ENCODE measurements around the gene IPMK. TPM values are rescaled to one million over a fixed set of nuclear protein-coding genes. Genes with fewer than 3 reads are reported as not detected.
"Not testable (repeated sequence)": the region's sequence is repeated elsewhere in the genome, so short reads cannot be mapped to it uniquely, and the experiment has no call there.

IPMK gene
- total and polyA plus RNA-seq, 8 donors: 4.7 to 8.1 (median 6.9) TPM

DNA sequence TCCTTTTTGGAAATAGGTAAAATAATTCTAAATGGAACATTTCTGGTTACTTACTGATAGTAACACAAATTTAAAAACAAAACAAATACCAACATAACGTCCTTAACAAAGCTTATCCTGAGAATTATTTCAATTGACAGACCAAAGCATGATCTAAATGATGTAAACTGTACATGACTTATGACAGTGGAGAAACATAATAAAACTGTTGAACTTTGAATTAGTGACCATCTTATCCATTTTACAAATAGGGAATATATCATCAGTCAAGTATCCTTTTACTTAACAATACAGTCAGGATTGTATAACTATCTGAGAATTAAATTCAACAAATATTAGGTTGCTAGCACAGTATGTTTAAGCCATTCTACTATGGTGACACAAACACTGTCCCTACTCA is 2.4 kb downstream of the IPMK start:
- intact Hi-C loops (cut with DNase I): no loop called here
- Histone ChIP-seq H3K4me1 (peaks cover 8 to 37% of the 10 kb centered on the region in 2 donors), H3K36me3 (no peaks in the 10 kb centered on the region), H3K27ac (peak overlapping the region in 1 of 2 donors; percentile 100), H3K27me3 (no peaks in the 10 kb centered on the region), H3K9me3 (no peaks in the 10 kb centered on the region), H3K4me3 (peak overlapping the region in 1 of 2 donors; percentile 86)
- DNase-seq (no peak), ATAC-seq (no peak)
- TF ChIP-seq, protein P1, sequence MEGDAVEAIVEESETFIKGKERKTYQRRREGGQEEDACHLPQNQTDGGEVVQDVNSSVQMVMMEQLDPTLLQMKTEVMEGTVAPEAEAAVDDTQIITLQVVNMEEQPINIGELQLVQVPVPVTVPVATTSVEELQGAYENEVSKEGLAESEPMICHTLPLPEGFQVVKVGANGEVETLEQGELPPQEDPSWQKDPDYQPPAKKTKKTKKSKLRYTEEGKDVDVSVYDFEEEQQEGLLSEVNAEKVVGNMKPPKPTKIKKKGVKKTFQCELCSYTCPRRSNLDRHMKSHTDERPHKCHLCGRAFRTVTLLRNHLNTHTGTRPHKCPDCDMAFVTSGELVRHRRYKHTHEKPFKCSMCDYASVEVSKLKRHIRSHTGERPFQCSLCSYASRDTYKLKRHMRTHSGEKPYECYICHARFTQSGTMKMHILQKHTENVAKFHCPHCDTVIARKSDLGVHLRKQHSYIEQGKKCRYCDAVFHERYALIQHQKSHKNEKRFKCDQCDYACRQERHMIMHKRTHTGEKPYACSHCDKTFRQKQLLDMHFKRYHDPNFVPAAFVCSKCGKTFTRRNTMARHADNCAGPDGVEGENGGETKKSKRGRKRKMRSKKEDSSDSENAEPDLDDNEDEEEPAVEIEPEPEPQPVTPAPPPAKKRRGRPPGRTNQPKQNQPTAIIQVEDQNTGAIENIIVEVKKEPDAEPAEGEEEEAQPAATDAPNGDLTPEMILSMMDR (IDR thresholded peaks at IDR 0.05): no peak

DNA sequence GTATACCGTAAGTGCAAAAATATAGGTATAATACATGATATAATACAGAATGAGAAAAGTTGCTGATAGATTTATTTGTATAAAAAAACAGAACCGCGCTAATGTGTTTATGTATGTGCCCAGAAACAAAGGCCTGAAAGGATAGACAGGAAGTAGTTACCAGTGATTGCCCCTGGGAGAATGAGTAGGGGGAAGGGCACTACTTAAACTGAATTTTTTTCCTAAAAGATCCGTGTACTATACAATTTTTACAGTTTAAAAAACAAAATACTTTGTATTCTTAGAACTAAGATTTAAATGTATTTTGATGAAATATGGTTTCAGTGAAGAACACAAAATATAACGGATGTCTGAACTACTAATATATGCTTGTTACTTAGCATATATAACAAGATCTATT is 2.9 kb downstream of the IPMK start:
- intact Hi-C loops (cut with DNase I): no loop called here
- Histone ChIP-seq H3K27me3 (no peaks in the 10 kb centered on the region), H3K4me3 (no peak overlapping the region), H3K27ac (no peak overlapping the region), H3K4me1 (peaks cover 8 to 32% of the 10 kb centered on the region in 2 donors), H3K36me3 (no peaks in the 10 kb centered on the region), H3K9me3 (no peaks in the 10 kb centered on the region)
- TF ChIP-seq, protein P1 (IDR thresholded peaks at IDR 0.05): no peak
- DNase-seq (peak in 1 of 4 donors; percentile 32), ATAC-seq (no peak)

DNA sequence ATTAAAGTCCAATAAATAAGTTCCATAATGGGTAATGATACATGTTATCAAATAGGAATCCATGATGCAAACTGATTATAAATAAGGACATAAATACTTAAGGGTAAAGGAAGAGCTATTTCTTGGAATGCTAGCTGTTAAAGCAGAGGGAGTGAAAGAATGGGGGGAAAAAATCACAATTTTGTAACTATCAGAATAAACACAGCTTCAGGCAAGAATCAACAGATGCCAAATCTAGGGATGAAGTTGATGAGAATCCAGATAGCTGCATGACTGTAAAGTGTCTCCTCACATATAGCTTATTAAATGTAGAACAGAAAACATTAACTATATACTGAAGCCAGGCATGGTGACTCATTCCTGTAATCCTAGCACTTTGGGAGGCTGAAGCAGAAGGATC is 4.9 kb downstream of the IPMK start:
- intact Hi-C loops (cut with DNase I): no loop called here
- Histone ChIP-seq H3K9me3 (no peaks in the 10 kb centered on the region), H3K4me1 (peaks cover 8 to 28% of the 10 kb centered on the region in 2 donors), H3K4me3 (no peak overlapping the region), H3K36me3 (no peaks in the 10 kb centered on the region), H3K27ac (no peak overlapping the region), H3K27me3 (no peaks in the 10 kb centered on the region)
- TF ChIP-seq, protein P1 (IDR thresholded peaks at IDR 0.05): no peak
- no peak for ATAC-seq
- DNase-seq: no peak

DNA sequence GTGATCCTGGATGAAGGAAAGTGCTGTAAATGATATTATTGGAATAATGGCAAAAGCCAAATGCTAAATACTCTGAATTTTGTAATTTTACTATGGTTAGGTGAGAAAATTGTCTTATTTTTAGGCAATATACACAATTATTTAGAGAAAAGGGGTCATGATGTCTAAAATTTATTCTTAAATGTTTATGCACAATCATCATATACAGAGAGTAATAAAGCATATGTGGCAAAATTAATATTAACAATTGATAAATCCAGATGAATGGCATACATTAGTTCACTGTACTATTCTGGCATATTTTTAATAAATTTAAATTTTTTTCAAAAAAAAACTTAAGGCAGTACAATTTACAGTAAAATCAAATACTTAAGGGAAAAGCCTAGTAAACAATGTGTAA is 7.4 kb downstream of the IPMK start:
- H3K4me3 ChIP-seq: no peak overlapping the region
- no peak overlapping the region for H3K27ac ChIP-seq
- intact Hi-C loops (cut with DNase I): no loop called here
- ATAC-seq (no peak), DNase-seq (no peak)
- TF ChIP-seq, protein P1 (IDR thresholded peaks at IDR 0.05): no peak
- no peaks in the 10 kb centered on the region for H3K27me3 ChIP-seq
- no peaks in the 10 kb centered on the region for H3K36me3 ChIP-seq
- no peaks in the 10 kb centered on the region for H3K9me3 ChIP-seq
- H3K4me1 ChIP-seq: peaks cover 2 to 15% of the 10 kb centered on the region in 2 donors

DNA sequence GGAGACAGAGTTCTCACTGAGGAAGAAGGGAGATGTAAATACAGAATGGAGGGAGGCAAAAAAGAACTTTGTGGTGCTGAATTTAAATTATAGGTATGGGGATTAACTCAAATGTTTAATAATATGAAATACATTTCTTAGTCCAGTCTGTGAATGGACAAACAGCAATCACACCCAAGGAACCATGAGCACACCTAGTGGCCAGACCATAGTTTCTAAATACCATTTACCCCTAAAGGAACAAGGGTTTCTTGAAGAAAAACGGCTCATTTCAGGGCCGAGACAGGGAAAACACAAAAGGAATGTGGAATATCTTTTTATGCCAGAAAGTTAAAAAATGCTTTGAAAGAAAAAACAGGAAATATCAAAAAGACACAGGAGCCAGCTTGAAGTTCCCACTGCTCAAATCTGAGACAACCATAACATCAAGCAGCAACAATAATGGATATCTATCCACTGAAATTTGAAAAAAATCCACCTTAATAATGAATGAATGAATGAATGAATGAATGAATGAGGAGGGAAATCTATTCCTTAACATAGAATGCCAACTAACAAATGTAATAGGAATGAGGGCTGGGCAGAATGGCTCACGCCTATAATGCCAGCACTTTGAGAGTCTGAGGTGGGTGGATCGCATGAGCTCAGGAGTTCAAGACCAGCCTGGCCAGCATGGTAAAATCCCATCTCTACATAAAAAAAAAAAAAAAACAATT is 8.6 kb downstream of the IPMK start:
- ATAC-seq (no peak), DNase-seq (no peak)
- intact Hi-C loops (cut with DNase I): no loop called here
- Histone ChIP-seq H3K4me1 (peaks cover 0 to 3% of the 10 kb centered on the region in 2 donors), H3K27ac (no peak overlapping the region), H3K27me3 (no peaks in the 10 kb centered on the region), H3K4me3 (no peak overlapping the region), H3K9me3 (no peaks in the 10 kb centered on the region), H3K36me3 (no peaks in the 10 kb centered on the region)
- TF ChIP-seq, protein P1 (IDR thresholded peaks at IDR 0.05): no peak

DNA sequence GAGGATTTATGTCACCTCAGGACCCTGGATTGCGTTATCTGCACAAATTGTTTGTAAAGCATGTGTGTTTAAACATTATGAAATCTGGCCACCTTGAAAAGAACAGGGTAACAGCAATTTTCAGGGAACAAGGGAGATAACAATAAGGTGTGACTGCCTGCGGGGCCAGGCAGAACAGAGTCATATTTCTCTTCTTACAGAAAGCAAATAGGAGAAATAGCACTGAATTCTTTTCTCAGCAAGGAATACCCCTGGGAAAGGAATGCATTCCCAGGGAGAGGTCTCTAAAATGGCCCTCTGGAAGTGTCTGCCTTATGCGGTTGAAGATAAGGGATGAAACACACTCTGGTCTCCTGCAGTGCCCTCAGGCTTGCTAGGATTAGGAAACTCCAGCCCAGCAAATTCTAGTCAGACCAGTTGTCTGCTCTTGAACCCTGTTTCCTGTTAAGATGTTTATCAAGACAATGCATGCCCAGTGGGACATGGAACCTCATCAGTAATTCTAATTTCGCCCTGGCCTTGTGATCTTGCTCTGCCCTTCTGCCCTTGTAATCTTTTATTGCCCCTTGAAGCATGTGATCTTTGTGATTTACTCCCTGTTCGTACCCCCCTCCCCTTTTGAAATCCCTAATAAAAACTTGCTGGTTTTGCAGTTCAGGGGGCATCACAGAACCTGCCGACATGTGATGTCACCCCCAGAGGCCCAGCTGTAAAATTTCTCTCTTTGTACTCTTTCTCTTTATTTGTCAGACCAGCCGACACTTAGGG is 11.5 kb downstream of the IPMK start:
- intact Hi-C loops (cut with DNase I); H3K9me3 ChIP-seq; H3K4me1 ChIP-seq; DNase-seq; ATAC-seq; H3K27ac ChIP-seq; H3K4me3 ChIP-seq; H3K27me3 ChIP-seq; H3K36me3 ChIP-seq: not testable (repeated sequence)
